ENCODE results near the gene ABI3BP. TPM values are rescaled to one million over a fixed set of nuclear protein-coding genes. Genes with fewer than 3 reads are reported as not detected.

Gene ABI3BP
- polyA plus RNA-seq, 1 of the 3 experiments (the other 2 are of a cell fraction), result 8.4 TPM

GRCh38 chr3:100702980-100703345 lies 290.3 kb downstream of the ABI3BP start:
- 75% methylated on average over 5 of the region's 5 CpGs for WGBS (ENCODE audit: low lambda C conversion rate)
- no peak for TF ChIP-seq NFIC (IDR thresholded peaks at IDR 0.05; ENCODE audit: borderline replicate concordance)
- TF ChIP-seq FOSL2 (IDR thresholded peaks at IDR 0.05; ENCODE audit: borderline replicate concordance, low read depth), result no peak
- TF ChIP-seq, protein P1, sequence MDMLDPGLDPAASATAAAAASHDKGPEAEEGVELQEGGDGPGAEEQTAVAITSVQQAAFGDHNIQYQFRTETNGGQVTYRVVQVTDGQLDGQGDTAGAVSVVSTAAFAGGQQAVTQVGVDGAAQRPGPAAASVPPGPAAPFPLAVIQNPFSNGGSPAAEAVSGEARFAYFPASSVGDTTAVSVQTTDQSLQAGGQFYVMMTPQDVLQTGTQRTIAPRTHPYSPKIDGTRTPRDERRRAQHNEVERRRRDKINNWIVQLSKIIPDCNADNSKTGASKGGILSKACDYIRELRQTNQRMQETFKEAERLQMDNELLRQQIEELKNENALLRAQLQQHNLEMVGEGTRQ (IDR thresholded peaks at IDR 0.05; ENCODE audit: borderline replicate concordance, low read depth, low read length), result no peak
- TF ChIP-seq TAF1 (IDR thresholded peaks at IDR 0.05; ENCODE audit: borderline replicate concordance, low read depth, low read length), result no peak
- no peak for TF ChIP-seq GABPA (IDR thresholded peaks at IDR 0.05; ENCODE audit: low read depth)
- no peak for TF ChIP-seq NRF1 (IDR thresholded peaks at IDR 0.05; ENCODE audit: low read depth, low read length)
- TF ChIP-seq USF1 (IDR thresholded peaks at IDR 0.05; ENCODE audit: borderline replicate concordance, low read depth), result no peak
- no peak for TF ChIP-seq MXI1 (IDR thresholded peaks at IDR 0.05; ENCODE audit: low read depth, low read length)
- TF ChIP-seq ZBTB33 (IDR thresholded peaks at IDR 0.05; ENCODE audit: borderline replicate concordance, low read depth), result no peak
- no peak for TF ChIP-seq RXRA (IDR thresholded peaks at IDR 0.05; ENCODE audit: borderline replicate concordance, low read depth)
- TF ChIP-seq, protein P2, sequence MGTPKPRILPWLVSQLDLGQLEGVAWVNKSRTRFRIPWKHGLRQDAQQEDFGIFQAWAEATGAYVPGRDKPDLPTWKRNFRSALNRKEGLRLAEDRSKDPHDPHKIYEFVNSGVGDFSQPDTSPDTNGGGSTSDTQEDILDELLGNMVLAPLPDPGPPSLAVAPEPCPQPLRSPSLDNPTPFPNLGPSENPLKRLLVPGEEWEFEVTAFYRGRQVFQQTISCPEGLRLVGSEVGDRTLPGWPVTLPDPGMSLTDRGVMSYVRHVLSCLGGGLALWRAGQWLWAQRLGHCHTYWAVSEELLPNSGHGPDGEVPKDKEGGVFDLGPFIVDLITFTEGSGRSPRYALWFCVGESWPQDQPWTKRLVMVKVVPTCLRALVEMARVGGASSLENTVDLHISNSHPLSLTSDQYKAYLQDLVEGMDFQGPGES (IDR thresholded peaks at IDR 0.05; ENCODE audit: low read depth, low read length), result no peak
- no peak for TF ChIP-seq RCOR1 (IDR thresholded peaks at IDR 0.05; ENCODE audit: low read length)
- TF ChIP-seq TCF12 (IDR thresholded peaks at IDR 0.05), result no peak
- TF ChIP-seq CHD2 (IDR thresholded peaks at IDR 0.05; ENCODE audit: low read length, partially characterized antibody), result no peak
- no peak for TF ChIP-seq YY1 (IDR thresholded peaks at IDR 0.05; ENCODE audit: low read depth)
- TF ChIP-seq SMC3 (IDR thresholded peaks at IDR 0.05; ENCODE audit: low read depth, low read length), result no peak
- no peak overlapping the region for H3K4me2 ChIP-seq
- H3K27ac ChIP-seq (ENCODE audit: low read depth in 2 of 2, low read length in 1 of 2), result no peak overlapping the region
- POLR2A ChIA-PET, result interaction anchor here (0.6 kb wide), 1 partner anchor 942 kb away, joined by 3 read pairs; no protein-coding TSS in a partner anchor
- no peak overlapping the region for H2AFZ ChIP-seq (ENCODE audit: low read depth)
- H3K36me3 ChIP-seq (replicated peaks in 1 of 2; ENCODE audit: control insufficient read depth in 1 of 2, insufficient read depth in 2 of 2, low read length in 1 of 2), result no peaks in the 10 kb centered on the region
- DNase-seq, result no peak
- H3K4me3 ChIP-seq (ENCODE audit: low read depth in 2 of 2, low read length in 1 of 2), result no peak overlapping the region
- peaks cover 19% of the 10 kb centered on the region for H3F3A ChIP-seq (replicated peaks; ENCODE audit: insufficient read depth)
- H3K27me3 ChIP-seq (ENCODE audit: insufficient read depth), result no peaks in the 10 kb centered on the region
- H4K20me1 ChIP-seq (ENCODE audit: insufficient read depth), result no peaks in the 10 kb centered on the region
- H3K9me3 ChIP-seq, result no peaks in the 10 kb centered on the region
- peaks cover 0 to 11% of the 10 kb centered on the region in 2 experiments; a peak in 2 of 4 replicates for H3K4me1 ChIP-seq (ENCODE audit: control insufficient read depth in 1 of 2, insufficient read depth in 2 of 2, low read depth in 1 of 2, low read length in 1 of 2)
- H3K9ac ChIP-seq, result no peak overlapping the region
- no peaks in the 10 kb centered on the region for H3K79me2 ChIP-seq (ENCODE audit: insufficient read depth)
- CTCF ChIA-PET, result interaction anchor here (0.9 kb wide), 1 partner anchor 114 kb away, joined by 3 read pairs; no protein-coding TSS in a partner anchor
- no peaks in the 10 kb centered on the region for H3K9me2 ChIP-seq
